Endometrium (tissue), 2 donors: ENCODE measurements around the gene ROBO2.

Experiments used
- FAIRE-seq: peaks from 2 replicates; lab custom pipeline; 2012; peaks lifted over from hg19 to GRCh38; lab: Jason Lieb, UNC
- donor health status: control.
- donor health status: control.

ROBO2 gene

GRCh38 chr3:77122652-77123051 is 82.8 kb downstream of the ROBO2 start:
- FAIRE-seq, result no peak

GRCh38 chr3:77125966-77126365 is 86.1 kb downstream of the ROBO2 start:
- no peak for FAIRE-seq

GRCh38 chr3:77134769-77135168 is 94.9 kb downstream of the ROBO2 start:
- no peak for FAIRE-seq

- no peak for FAIRE-seq
Observed at GRCh38 chr3:77137559-77137958, 97.7 kb downstream of the ROBO2 start.

- no peak for FAIRE-seq
Observed at GRCh38 chr3:77139624-77140023, 99.7 kb downstream of the ROBO2 start.

GRCh38 chr3:77141423-77141822 is 101.5 kb downstream of the ROBO2 start:
- FAIRE-seq, result no peak

GRCh38 chr3:77142578-77142977 is 102.7 kb downstream of the ROBO2 start:
- FAIRE-seq, result no peak

- no peak for FAIRE-seq
Observed at GRCh38 chr3:77146004-77146403, 106.1 kb downstream of the ROBO2 start.

GRCh38 chr3:77147836-77148578 is 108.1 kb downstream of the ROBO2 start:
- FAIRE-seq, result no peak

GRCh38 chr3:77149382-77149781 is 109.5 kb downstream of the ROBO2 start:
- no peak for FAIRE-seq

GRCh38 chr3:77150028-77150427 is 110.1 kb downstream of the ROBO2 start:
- FAIRE-seq, result no peak

- no peak for FAIRE-seq
Observed at GRCh38 chr3:77150759-77151158, 110.9 kb downstream of the ROBO2 start.

- no peak for FAIRE-seq
Observed at GRCh38 chr3:77158730-77159581, 119.1 kb downstream of the ROBO2 start.

GRCh38 chr3:77160931-77161497 is 121.1 kb downstream of the ROBO2 start:
- no peak for FAIRE-seq

- FAIRE-seq, result no peak
Observed at GRCh38 chr3:77169823-77170222, 129.9 kb downstream of the ROBO2 start.

GRCh38 chr3:77171026-77171425 is 131.1 kb downstream of the ROBO2 start:
- FAIRE-seq, result no peak

- FAIRE-seq, result no peak
Observed at GRCh38 chr3:77179762-77180161, 139.9 kb downstream of the ROBO2 start.

GRCh38 chr3:77182341-77182740 is 142.4 kb downstream of the ROBO2 start:
- no peak for FAIRE-seq

GRCh38 chr3:77186319-77186718 is 146.4 kb downstream of the ROBO2 start:
- FAIRE-seq, result no peak

- no peak for FAIRE-seq
Observed at GRCh38 chr3:77186728-77187127, 146.8 kb downstream of the ROBO2 start.

- no peak for FAIRE-seq
Observed at GRCh38 chr3:77188210-77188609, 148.3 kb downstream of the ROBO2 start.

- FAIRE-seq, result no peak
Observed at GRCh38 chr3:77189258-77189657, 149.4 kb downstream of the ROBO2 start.

- FAIRE-seq, result no peak
Observed at GRCh38 chr3:77189684-77190083, 149.8 kb downstream of the ROBO2 start.
